GM18508 (cell line): ENCODE measurements around the gene IKBKE.

ENCODE experiments used
- ATAC-seq: cut with Tn5 transposase; IDR thresholded peaks from one replicate; pipeline ENCODE4 v1.9.1; 2021; ENCODE audit warnings: moderate number of reproducible peaks; ENCODE audit not compliant: insufficient read depth, unreplicated experiment

IKBKE gene

GRCh38 chr1:206451134-206451686, 19.1 kb upstream of the IKBKE start:
- ATAC-seq: no peak

- no peak for ATAC-seq
These were observed 17.2 kb upstream of the IKBKE start for GRCh38 chr1:206453111-206453510.

GRCh38 chr1:206455289-206455665, 15.0 kb upstream of the IKBKE start:
- no peak for ATAC-seq

GRCh38 chr1:206455666-206456344, 14.5 kb upstream of the IKBKE start:
- ATAC-seq: no peak

- ATAC-seq: no peak
These were observed 13.5 kb upstream of the IKBKE start for GRCh38 chr1:206456577-206457370.

GRCh38 chr1:206457408-206458120, 12.7 kb upstream of the IKBKE start:
- ATAC-seq: no peak

GRCh38 chr1:206459703-206460102, 10.6 kb upstream of the IKBKE start:
- no peak for ATAC-seq

- no peak for ATAC-seq
These were observed 9.3 kb upstream of the IKBKE start for GRCh38 chr1:206460836-206461426.

GRCh38 chr1:206461602-206462455, 8.4 kb upstream of the IKBKE start:
- ATAC-seq: no peak

- ATAC-seq: no peak
These were observed 7.1 kb upstream of the IKBKE start for GRCh38 chr1:206463137-206463536.

GRCh38 chr1:206463911-206464310, 6.4 kb upstream of the IKBKE start:
- no peak for ATAC-seq

- ATAC-seq: no peak
These were observed 5.8 kb upstream of the IKBKE start for GRCh38 chr1:206464456-206464964.

GRCh38 chr1:206465951-206466350, 4.3 kb upstream of the IKBKE start:
- ATAC-seq: no peak

GRCh38 chr1:206466840-206467649, 3.2 kb upstream of the IKBKE start:
- ATAC-seq: no peak

- ATAC-seq: no peak
These were observed 2.4 kb upstream of the IKBKE start for GRCh38 chr1:206467915-206468314.

GRCh38 chr1:206468571-206468970, 1.7 kb upstream of the IKBKE start:
- ATAC-seq: no peak

- no peak for ATAC-seq
These were observed 804 bp upstream of the IKBKE start for GRCh38 chr1:206469411-206469932.

GRCh38 chr1:206470692-206471414, 577 bp downstream of the IKBKE start:
- no peak for ATAC-seq
